ENCODE data around the gene C2CD2. TPM values are rescaled to one million over a fixed set of nuclear protein-coding genes. Genes with fewer than 3 reads are reported as not detected.

Gene C2CD2
- total RNA-seq, 1 donor from 2014 or later: 31.1 TPM

GRCh38 chr21:41856572-41856971 lies 97.2 kb downstream of the C2CD2 start:
- no peak for DNase-seq (ENCODE audit: low spot score in 2 of 2, unreplicated experiment in 2 of 2)
- H3K27me3 Mint-ChIP-seq (ENCODE audit: low read depth): no peaks in the 10 kb centered on the region
- no peak overlapping the region for H3K27ac Mint-ChIP-seq
- no peak overlapping the region for H3K4me3 Mint-ChIP-seq
- H3K4me1 Mint-ChIP-seq: no peaks in the 10 kb centered on the region
- no peaks in the 10 kb centered on the region for H3K9me3 Mint-ChIP-seq
- no peak for TF ChIP-seq CTCF (IDR thresholded peaks at IDR 0.05; ENCODE audit: unreplicated experiment)
- peaks cover 11% of the 10 kb centered on the region for H3K36me3 Mint-ChIP-seq

- no peaks in the 10 kb centered on the region for H3K4me1 Mint-ChIP-seq
- H3K36me3 Mint-ChIP-seq: peaks cover 13% of the 10 kb centered on the region
- H3K27me3 Mint-ChIP-seq (ENCODE audit: low read depth): no peaks in the 10 kb centered on the region
- no peak overlapping the region for H3K27ac Mint-ChIP-seq
- no peak for DNase-seq (ENCODE audit: low spot score in 2 of 2, unreplicated experiment in 2 of 2)
- no peak overlapping the region for H3K4me3 Mint-ChIP-seq
- H3K9me3 Mint-ChIP-seq: no peaks in the 10 kb centered on the region
- no peak for TF ChIP-seq CTCF (IDR thresholded peaks at IDR 0.05; ENCODE audit: unreplicated experiment)
These were observed 99.3 kb downstream of the C2CD2 start for GRCh38 chr21:41854426-41854995.

GRCh38 chr21:41852929-41853320 lies 100.9 kb downstream of the C2CD2 start:
- Mint-ChIP-seq H3K27me3 (ENCODE audit: low read depth) (no peaks in the 10 kb centered on the region), H3K27ac (no peak overlapping the region)

GRCh38 chr21:41852151-41852928 lies 101.5 kb downstream of the C2CD2 start:
- no peak overlapping the region for H3K27ac Mint-ChIP-seq
- no peak for DNase-seq (ENCODE audit: low spot score in 2 of 2, unreplicated experiment in 2 of 2)
- H3K27me3 Mint-ChIP-seq (ENCODE audit: low read depth): no peaks in the 10 kb centered on the region

More at GRCh38 chr21:41852929-41853320, 100.9 kb downstream of the C2CD2 start:
- no peak overlapping the region for H3K4me3 Mint-ChIP-seq
- H3K36me3 Mint-ChIP-seq: peaks cover 13% of the 10 kb centered on the region
- no peaks in the 10 kb centered on the region for H3K4me1 Mint-ChIP-seq
- DNase-seq (ENCODE audit: low spot score in 2 of 2, unreplicated experiment in 2 of 2): no peak
- TF ChIP-seq CTCF (IDR thresholded peaks at IDR 0.05; ENCODE audit: unreplicated experiment): no peak
- no peaks in the 10 kb centered on the region for H3K9me3 Mint-ChIP-seq

GRCh38 chr21:41851090-41851790 lies 102.6 kb downstream of the C2CD2 start:
- H3K27me3 Mint-ChIP-seq (ENCODE audit: low read depth): no peaks in the 10 kb centered on the region
- no peak for TF ChIP-seq CTCF (IDR thresholded peaks at IDR 0.05; ENCODE audit: unreplicated experiment)
- no peak for DNase-seq (ENCODE audit: low spot score in 2 of 2, unreplicated experiment in 2 of 2)
- no peak overlapping the region for H3K4me3 Mint-ChIP-seq
- peaks cover 13% of the 10 kb centered on the region for H3K36me3 Mint-ChIP-seq
- no peaks in the 10 kb centered on the region for H3K9me3 Mint-ChIP-seq
- H3K4me1 Mint-ChIP-seq: no peaks in the 10 kb centered on the region
- H3K27ac Mint-ChIP-seq: no peak overlapping the region

More at GRCh38 chr21:41852151-41852928, 101.5 kb downstream of the C2CD2 start:
- Mint-ChIP-seq H3K9me3 (no peaks in the 10 kb centered on the region), H3K36me3 (peaks cover 13% of the 10 kb centered on the region), H3K4me3 (no peak overlapping the region), H3K4me1 (no peaks in the 10 kb centered on the region)
- TF ChIP-seq CTCF (IDR thresholded peaks at IDR 0.05; ENCODE audit: unreplicated experiment): no peak

All from mesothelial cell of epicardium (in vitro differentiated cells).